Neural cell (in vitro differentiated cells): ENCODE data around the gene IMMP2L. TPM values are rescaled to one million over a fixed set of nuclear protein-coding genes. Genes with fewer than 3 reads are reported as not detected.
A peak's percentile ranks its signal among the peaks of the same experiment; 100 is the strongest.

Source experiments
- H2AFZ ChIP-seq: fragments of 200-600, 300-800 bp; sonication (generic), shearing (Covaris generic); 2 replicates; pipeline ENCODE4 v1.6.0; 2014; ENCODE audit warnings: low read depth, mild to moderate bottlenecking, antibody characterized with exemption, low read length, moderate library complexity
- H3F3A ChIP-seq: fragments of 200-600 bp; shearing (Covaris generic); 2 replicates; pipeline ENCODE4 v1.6.1; 2016; ENCODE audit warnings: mild to moderate bottlenecking, moderate library complexity, mixed read lengths, antibody characterized with exemption, low read length; ENCODE audit not compliant: insufficient read depth, poor library complexity, severe bottlenecking
- H3K27ac ChIP-seq: fragments of 200-600, 300-800 bp; sonication (generic), shearing (Covaris generic); 2 replicates; pipeline ENCODE4 v1.5.1; 2014; ENCODE audit warnings: mild to moderate bottlenecking, low read length, moderate library complexity
- H3K27me3 ChIP-seq: fragments of 300-800, 200-600 bp; sonication (generic), shearing (Covaris generic); 2 replicates; pipeline ENCODE4 v1.6.0; 2014; ENCODE audit warnings: mild to moderate bottlenecking, low read depth, low read length, moderate library complexity; ENCODE audit not compliant: insufficient read depth
- H3K36me3 ChIP-seq: fragments of 300-800, 200-600 bp; sonication (generic), shearing (Covaris generic); 2 replicates; pipeline ENCODE4 v1.5.1; 2014; ENCODE audit warnings: mild to moderate bottlenecking, antibody characterized with exemption, low read length, moderate library complexity; ENCODE audit not compliant: insufficient read depth
- H3K4me2 ChIP-seq: fragments of 300-800, 200-600 bp; sonication (generic), shearing (Covaris generic); 2 replicates; pipeline ENCODE4 v1.6.0; 2014; ENCODE audit warnings: mild to moderate bottlenecking, low read length
- H3K4me3 ChIP-seq: fragments of 300-800, 200-600 bp; sonication (generic), shearing (Covaris generic); 2 replicates; pipeline ENCODE4 v1.5.1; 2014; ENCODE audit warnings: mild to moderate bottlenecking, low read length, moderate library complexity
- H3K79me2 ChIP-seq: fragments of 200-600 bp; shearing (Covaris generic); replicated peaks from 2 replicates; pipeline ENCODE4 v1.6.0; 2014; ENCODE audit warnings: mild to moderate bottlenecking, low read length, moderate library complexity; ENCODE audit not compliant: insufficient read depth
- H3K9ac ChIP-seq: fragments of 300-800, 200-600 bp; sonication (generic), shearing (Covaris generic); 2 replicates; pipeline ENCODE4 v1.6.1; 2016; ENCODE audit warnings: mild to moderate bottlenecking, low read length, mixed read lengths
- H3K9me2 ChIP-seq: fragments of 200-600 bp; shearing (Covaris generic); 2 replicates; pipeline ENCODE4 v1.6.1; 2016; ENCODE audit warnings: mild to moderate bottlenecking, low read length, mixed read lengths; ENCODE audit not compliant: insufficient read depth
- H3K9me3 ChIP-seq: fragments of 200-600, 300-800 bp; sonication (generic), shearing (Covaris generic); 2 replicates; pipeline ENCODE4 v1.6.1; 2016; ENCODE audit warnings: mild to moderate bottlenecking, mixed run types, low read length, moderate library complexity, mixed read lengths
- H4K20me1 ChIP-seq: fragments of 200-600 bp; shearing (Covaris generic); 2 replicates; pipeline ENCODE4 v1.6.1; 2016; ENCODE audit warnings: mild to moderate bottlenecking, mixed run types; ENCODE audit not compliant: insufficient read depth
- EP300 ChIP-seq: fragments of 450-650 bp; conservative IDR thresholded peaks from 2 replicates; pipeline ENCODE4 v1.6.1; 2014; ENCODE audit warnings: antibody characterized with exemption, mild to moderate bottlenecking, moderate library complexity; ENCODE audit not compliant: poor library complexity, severe bottlenecking
- EZH2 ChIP-seq: fragments of 200-600, 300-800 bp; shearing (Covaris generic), sonication (generic); IDR thresholded peaks from 2 replicates; pipeline ENCODE4 v1.6.1; 2014; ENCODE audit warnings: antibody characterized with exemption, low read length, borderline replicate concordance, mild to moderate bottlenecking; ENCODE audit not compliant: insufficient read depth, poor library complexity, severe bottlenecking
- MXI1 ChIP-seq: fragments of 450-650 bp; conservative IDR thresholded peaks from 2 replicates; pipeline ENCODE4 v1.6.1; 2014; ENCODE audit warnings: antibody characterized with exemption, mild to moderate bottlenecking; ENCODE audit not compliant: poor library complexity, severe bottlenecking
- POLR2AphosphoS5 ChIP-seq: IDR thresholded peaks from 2 replicates; pipeline ENCODE4 v1.6.1; 2012
- RAD21 ChIP-seq: fragments of 450-650 bp; conservative IDR thresholded peaks from 2 replicates; pipeline ENCODE4 v1.6.1; 2014; ENCODE audit warnings: antibody characterized with exemption, mild to moderate bottlenecking, moderate library complexity
- SMC3 ChIP-seq: fragments of 450-650 bp; conservative IDR thresholded peaks from 2 replicates; pipeline ENCODE4 v1.6.1; 2014; ENCODE audit warnings: antibody characterized with exemption, mild to moderate bottlenecking, moderate library complexity; ENCODE audit not compliant: poor library complexity
- TAF1 ChIP-seq: IDR thresholded peaks from 2 replicates; pipeline ENCODE4 v1.6.1; 2012; ENCODE audit warnings: low read depth
- polyA plus RNA-seq: library from polyadenylated mRNA; depleted of rRNA; stranded (reverse); fragments of >200 nt; gene quantifications from 2 replicates; pipeline ENCODE4 v1.2.3, GENCODE V29; 2014
- TF ChIP-seq, protein P1 (sequence below): IDR thresholded peaks from 2 replicates; pipeline ENCODE4 v1.6.1; 2012; ENCODE audit warnings: borderline replicate concordance
- TF ChIP-seq, protein P2 (sequence below): fragments of 450-650 bp; IDR thresholded peaks from 2 replicates; pipeline ENCODE4 v1.5.1; 2014; ENCODE audit warnings: antibody characterized with exemption, mild to moderate bottlenecking, moderate library complexity; ENCODE audit not compliant: poor library complexity, severe bottlenecking

The IMMP2L gene
- polyA plus RNA-seq, 1 donor from 2014 or later, result 9.7 TPM

GRCh38 chr7:110921595-110922151 is 640.6 kb downstream of the IMMP2L start:
- Histone ChIP-seq H3K9ac (no peak overlapping the region), H3K4me2 (no peak overlapping the region)

DNA sequence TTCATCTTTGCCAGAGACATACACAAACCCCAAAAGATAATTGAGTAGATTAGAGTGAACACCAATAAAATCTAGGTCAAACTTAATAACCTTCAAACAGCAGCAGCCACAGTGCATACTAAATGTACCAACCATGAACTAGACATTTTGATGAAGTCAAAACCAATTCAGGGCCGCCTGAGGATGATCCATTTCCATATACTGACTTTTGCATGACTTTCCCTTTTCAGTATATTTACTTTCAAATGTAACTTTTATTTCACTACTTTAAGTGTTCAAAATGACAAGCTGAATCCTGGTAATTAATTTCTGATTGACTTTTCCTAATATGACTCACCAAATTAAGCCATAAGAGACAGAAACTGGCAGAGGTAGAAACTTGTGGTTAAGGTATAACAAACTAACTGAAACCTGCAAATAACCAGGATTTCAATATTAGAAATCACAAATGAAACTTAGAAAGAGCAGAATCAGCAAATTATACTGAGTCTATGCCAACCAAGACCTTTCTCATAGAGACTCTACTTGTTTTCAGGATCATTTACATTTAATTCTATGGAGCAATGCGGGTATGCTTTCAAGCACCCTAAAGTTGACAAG is 643.2 kb downstream of the IMMP2L start:
- H3K27me3 ChIP-seq, result no peaks in the 10 kb centered on the region
- no peaks in the 10 kb centered on the region for H3K9me3 ChIP-seq
- H4K20me1 ChIP-seq, result no peaks in the 10 kb centered on the region
- TF ChIP-seq RAD21 (no peak), EZH2 (no peak), POLR2AphosphoS5 (no peak), EP300 (no peak), MXI1 (no peak), SMC3 (no peak), TAF1 (no peak)
- TF ChIP-seq, protein P1, sequence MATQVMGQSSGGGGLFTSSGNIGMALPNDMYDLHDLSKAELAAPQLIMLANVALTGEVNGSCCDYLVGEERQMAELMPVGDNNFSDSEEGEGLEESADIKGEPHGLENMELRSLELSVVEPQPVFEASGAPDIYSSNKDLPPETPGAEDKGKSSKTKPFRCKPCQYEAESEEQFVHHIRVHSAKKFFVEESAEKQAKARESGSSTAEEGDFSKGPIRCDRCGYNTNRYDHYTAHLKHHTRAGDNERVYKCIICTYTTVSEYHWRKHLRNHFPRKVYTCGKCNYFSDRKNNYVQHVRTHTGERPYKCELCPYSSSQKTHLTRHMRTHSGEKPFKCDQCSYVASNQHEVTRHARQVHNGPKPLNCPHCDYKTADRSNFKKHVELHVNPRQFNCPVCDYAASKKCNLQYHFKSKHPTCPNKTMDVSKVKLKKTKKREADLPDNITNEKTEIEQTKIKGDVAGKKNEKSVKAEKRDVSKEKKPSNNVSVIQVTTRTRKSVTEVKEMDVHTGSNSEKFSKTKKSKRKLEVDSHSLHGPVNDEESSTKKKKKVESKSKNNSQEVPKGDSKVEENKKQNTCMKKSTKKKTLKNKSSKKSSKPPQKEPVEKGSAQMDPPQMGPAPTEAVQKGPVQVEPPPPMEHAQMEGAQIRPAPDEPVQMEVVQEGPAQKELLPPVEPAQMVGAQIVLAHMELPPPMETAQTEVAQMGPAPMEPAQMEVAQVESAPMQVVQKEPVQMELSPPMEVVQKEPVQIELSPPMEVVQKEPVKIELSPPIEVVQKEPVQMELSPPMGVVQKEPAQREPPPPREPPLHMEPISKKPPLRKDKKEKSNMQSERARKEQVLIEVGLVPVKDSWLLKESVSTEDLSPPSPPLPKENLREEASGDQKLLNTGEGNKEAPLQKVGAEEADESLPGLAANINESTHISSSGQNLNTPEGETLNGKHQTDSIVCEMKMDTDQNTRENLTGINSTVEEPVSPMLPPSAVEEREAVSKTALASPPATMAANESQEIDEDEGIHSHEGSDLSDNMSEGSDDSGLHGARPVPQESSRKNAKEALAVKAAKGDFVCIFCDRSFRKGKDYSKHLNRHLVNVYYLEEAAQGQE, result no peak
- TF ChIP-seq, protein P2, sequence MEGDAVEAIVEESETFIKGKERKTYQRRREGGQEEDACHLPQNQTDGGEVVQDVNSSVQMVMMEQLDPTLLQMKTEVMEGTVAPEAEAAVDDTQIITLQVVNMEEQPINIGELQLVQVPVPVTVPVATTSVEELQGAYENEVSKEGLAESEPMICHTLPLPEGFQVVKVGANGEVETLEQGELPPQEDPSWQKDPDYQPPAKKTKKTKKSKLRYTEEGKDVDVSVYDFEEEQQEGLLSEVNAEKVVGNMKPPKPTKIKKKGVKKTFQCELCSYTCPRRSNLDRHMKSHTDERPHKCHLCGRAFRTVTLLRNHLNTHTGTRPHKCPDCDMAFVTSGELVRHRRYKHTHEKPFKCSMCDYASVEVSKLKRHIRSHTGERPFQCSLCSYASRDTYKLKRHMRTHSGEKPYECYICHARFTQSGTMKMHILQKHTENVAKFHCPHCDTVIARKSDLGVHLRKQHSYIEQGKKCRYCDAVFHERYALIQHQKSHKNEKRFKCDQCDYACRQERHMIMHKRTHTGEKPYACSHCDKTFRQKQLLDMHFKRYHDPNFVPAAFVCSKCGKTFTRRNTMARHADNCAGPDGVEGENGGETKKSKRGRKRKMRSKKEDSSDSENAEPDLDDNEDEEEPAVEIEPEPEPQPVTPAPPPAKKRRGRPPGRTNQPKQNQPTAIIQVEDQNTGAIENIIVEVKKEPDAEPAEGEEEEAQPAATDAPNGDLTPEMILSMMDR, result no peak
- no peaks in the 10 kb centered on the region for H3F3A ChIP-seq
- H3K27ac ChIP-seq, result no peak overlapping the region
- no peak overlapping the region for H3K4me3 ChIP-seq
- no peak overlapping the region for H3K9ac ChIP-seq
- no peak overlapping the region for H2AFZ ChIP-seq
- no peaks in the 10 kb centered on the region for H3K36me3 ChIP-seq
- no peaks in the 10 kb centered on the region for H3K9me2 ChIP-seq
- H3K79me2 ChIP-seq, result no peaks in the 10 kb centered on the region
- no peak overlapping the region for H3K4me2 ChIP-seq

More at GRCh38 chr7:110921595-110922151, 640.6 kb downstream of the IMMP2L start:
- Histone ChIP-seq H3K27me3 (no peaks in the 10 kb centered on the region), H3K9me3 (no peaks in the 10 kb centered on the region), H2AFZ (no peak overlapping the region), H3F3A (no peaks in the 10 kb centered on the region), H3K4me3 (no peak overlapping the region), H3K79me2 (no peaks in the 10 kb centered on the region), H3K9me2 (no peaks in the 10 kb centered on the region), H3K27ac (no peak overlapping the region), H4K20me1 (no peaks in the 10 kb centered on the region), H3K36me3 (no peaks in the 10 kb centered on the region)
- peak; percentile 30 for TF ChIP-seq POLR2AphosphoS5
- TF ChIP-seq EP300, result no peak
- TF ChIP-seq, protein P1, result peak; percentile 87
